Stimulated activated CD8-positive, alpha-beta memory T cell treated with anti-CD3 and anti-CD28 coated beads, Interleukin-7, amount 100 ng/mL, for 1 hour (primary cell): Measurements from ENCODE around the gene RAVER1.
A peak's percentile ranks its signal among the peaks of the same experiment; 100 is the strongest.
"Not testable (repeated sequence)": the region's sequence is repeated elsewhere in the genome, so short reads cannot be mapped to it uniquely, and the experiment has no call there.

ENCODE experiments used
- DNase-seq, 2 donors: peaks; one replicate each; pipeline ENCODE4 v3.0.0-alpha.2; 2020; ENCODE audit warnings: low read depth in 2 of 2

The RAVER1 gene

DNA sequence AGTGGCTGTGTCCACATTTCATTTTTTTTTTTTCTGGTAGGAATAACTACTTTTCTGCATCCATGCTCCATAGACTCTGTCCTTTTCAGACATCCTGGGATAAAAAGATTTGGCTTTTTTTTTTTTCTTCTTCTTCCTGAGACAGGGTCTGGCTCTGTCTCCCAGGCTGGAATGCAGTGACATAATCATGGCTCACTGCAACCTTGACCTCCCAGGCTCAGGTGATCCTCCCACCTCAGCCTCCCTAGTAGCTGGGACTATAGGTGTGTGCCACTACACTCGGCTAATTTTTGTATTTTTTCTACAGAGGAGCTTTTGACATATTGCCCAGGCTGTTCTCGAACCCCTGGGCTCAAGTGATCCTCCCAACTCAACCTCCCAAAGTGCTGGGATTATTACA lies 10.2 kb upstream of the RAVER1 start:
- no peak for DNase-seq

DNA sequence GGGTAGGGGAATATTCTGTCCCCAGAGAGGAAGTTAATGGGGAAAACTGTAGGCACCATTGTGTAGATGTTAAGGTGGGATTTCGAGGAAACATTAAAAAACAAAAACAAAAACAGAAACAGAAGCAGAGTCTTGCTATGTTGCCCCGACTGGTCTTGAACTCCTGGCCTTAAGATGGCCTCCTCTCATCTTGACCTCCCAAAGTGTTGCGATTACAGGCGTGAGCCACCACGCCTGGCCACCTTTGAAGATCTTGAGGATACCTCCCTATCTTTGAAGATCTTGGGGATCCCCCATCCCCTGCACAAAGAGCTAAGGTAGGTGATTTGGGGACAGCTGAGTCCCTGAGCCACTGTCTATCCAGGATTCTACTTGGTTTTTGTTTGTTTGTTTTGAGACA lies 6.6 kb upstream of the RAVER1 start:
- no peak for DNase-seq

DNA sequence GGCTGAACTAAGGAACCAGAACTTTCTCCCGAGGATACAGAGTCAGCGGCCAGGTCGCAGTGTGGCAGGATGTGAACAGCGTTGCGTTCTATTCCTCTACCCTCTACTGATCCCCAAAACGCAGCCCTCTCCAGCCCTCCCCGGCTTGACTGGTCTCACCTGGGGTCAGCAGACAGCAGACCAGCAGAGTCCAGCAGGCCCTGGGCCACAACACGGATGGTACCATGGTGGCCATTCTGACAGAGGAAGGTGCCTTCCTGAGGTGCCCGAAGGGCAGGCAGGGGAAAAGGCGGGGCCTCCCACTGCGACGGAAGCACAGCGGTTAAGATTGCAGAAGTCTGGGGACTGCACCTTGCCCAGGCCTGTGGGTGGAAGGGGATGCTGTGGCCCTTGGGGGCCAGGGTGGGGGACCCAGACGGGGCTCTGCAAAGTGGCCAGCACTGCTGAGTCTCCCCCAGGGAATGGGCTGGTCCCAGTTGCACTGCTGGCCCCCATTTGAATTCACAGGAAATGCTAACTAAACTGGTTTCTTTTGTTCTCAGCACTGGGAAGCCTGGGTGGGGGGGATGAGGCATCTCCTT lies 6.1 kb upstream of the RAVER1 start, which contains the start of gene ICAM3:
TSS of gene ICAM3 (minus strand) at position 245 of the 581 bp plus-strand sequence. CDS start at position 235, 10 bp downstream.
- peak; percentile 22 to 36 for DNase-seq

DNA sequence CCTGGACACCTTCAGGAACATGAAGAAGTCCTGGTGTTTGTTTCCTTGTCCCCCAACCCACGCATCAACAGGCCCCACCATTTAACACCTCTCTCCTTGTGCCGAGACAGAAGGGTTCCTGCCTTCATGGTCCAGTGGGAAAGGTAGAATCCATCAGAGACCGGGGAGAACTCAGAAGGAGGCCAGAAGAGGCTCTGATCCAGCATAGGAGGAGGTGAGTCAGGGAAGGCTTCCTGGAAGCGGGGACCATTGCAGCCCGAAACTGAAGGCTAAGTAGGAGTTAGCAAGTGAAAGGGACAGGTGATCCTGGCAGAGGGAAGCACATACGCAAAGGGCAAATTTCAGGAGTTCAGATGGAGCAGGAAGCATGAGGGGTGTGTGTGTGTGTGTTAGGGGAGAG lies 5.6 kb upstream of the RAVER1 start:
- no peak for DNase-seq

DNA sequence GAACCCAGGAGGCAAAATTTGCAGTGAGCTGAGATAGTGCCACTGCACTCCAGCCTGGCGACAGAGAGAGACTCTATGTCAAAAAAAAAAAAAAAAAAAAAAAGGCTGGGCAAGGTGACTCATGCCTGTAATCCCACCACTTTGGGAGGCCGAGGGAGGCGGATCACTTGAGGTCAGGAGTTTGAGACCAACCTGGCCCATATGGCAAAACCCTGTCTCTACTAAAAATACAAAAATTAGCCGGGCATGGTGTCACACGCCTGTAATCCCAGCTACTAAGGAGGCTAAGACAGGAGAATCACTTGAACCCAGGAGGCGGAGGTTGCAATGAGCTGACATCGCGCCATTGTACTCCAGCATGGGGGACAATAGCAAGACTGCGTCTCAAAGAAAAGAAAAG lies 3.4 kb upstream of the RAVER1 start:
- DNase-seq: not testable (repeated sequence)

DNA sequence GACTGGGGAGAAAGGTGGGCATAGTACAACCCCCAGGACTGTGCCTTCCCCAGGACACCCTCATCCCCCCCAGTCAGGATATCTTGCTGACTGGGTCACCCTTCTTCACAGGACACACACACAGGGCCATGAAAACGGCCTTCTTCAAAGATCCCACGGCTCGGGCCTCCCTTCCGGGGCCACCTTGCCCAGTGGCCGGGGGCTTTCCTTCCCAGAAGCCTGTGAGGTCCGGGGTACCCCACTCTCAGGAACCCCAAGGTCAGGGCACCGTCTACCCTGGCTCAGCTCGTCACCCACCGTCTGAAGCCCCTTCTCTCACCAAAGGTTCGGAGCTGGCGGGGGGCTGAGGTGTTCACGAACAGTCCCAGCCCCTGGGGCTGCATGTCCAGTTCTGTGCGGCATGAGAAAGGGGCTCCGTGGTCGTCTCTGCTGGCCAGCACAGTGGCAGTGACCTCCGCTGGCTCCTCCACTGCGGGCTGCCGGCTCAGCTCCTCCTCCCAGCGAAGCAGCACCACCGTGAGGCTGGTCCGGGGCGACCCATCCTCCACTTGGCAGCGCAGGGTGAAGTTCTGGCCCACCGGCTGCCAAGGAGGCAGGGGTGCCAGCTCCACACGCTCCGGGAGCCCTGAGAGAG lies 2.1 kb upstream of the RAVER1 start:
- no peak for DNase-seq

DNA sequence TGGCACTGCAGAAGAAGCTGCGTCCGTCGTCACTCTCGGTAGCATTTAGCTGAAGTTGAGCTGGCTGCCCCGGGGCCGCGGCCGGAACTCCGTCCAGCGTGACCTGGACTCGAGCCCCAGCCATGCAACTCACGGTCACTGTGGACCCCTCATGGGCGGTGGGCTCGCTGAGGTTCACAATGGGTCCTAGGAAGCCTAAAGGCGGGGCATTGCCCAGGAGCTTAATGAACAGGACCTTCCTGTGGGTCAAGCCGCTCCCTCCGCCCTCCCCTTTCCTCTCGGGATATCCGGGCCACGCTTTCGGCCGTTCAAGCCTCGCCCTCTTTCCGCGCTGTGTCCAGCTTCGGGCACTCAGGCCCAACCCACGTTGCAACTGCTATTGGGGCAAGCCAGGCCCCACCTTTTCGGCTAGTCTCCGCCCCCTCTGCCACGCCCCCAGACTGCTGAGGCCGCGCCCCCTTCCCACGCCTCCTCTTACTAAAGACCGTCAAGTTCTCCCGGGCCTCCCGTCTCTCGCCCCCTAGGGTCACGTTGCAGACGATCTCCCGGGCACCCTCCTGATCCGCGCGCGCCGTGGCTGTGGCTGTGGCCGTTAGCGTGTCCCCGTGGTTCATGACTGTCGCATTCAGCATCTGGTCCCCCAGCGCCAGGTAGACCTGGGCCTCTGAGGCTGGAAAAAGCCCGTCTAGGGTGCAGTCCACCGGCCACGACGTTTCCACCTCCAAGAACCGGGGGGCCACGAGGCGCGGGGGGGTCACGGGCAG lies 1.4 kb upstream of the RAVER1 start:
- no peak for DNase-seq

DNA sequence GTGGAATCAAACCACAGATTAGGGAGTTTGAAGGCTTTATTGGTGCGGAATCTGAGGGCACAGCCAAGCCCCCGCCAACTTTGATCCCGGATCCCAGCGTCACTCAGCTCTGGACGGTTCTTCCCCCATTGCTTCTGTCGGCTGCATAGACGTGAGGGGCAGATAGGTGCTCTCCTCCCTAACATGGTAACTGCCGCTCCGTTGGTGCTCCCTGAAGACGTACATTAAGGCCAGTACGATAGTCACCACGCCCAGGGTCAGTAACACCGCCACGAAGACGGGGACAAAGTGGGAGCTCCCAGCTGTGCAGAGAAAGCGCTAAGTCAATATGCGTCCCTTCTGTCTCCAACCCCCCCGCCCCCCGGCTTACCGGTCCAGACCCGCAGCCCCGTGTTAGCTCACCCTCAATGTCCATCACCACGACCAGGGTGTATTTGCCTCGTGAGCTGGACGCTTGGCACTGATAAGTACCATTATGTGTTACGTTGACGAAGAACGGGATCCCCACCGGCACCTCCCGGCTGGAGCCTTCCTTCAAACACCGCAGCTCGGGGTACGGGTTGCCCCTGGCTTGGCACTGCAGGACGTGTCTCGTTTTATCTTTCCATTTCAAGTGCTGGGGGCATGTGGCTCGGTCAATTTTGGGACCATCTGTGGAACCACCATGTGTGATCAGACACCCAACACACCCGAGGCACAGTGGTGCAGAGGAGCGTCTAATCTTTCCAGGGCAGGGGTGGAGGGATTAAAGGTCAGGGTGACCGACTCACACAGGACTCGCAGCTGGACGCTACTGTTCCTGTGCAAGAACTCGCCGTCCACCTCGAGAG lies 644 bp upstream of the RAVER1 start:
- DNase-seq: no peak

DNA sequence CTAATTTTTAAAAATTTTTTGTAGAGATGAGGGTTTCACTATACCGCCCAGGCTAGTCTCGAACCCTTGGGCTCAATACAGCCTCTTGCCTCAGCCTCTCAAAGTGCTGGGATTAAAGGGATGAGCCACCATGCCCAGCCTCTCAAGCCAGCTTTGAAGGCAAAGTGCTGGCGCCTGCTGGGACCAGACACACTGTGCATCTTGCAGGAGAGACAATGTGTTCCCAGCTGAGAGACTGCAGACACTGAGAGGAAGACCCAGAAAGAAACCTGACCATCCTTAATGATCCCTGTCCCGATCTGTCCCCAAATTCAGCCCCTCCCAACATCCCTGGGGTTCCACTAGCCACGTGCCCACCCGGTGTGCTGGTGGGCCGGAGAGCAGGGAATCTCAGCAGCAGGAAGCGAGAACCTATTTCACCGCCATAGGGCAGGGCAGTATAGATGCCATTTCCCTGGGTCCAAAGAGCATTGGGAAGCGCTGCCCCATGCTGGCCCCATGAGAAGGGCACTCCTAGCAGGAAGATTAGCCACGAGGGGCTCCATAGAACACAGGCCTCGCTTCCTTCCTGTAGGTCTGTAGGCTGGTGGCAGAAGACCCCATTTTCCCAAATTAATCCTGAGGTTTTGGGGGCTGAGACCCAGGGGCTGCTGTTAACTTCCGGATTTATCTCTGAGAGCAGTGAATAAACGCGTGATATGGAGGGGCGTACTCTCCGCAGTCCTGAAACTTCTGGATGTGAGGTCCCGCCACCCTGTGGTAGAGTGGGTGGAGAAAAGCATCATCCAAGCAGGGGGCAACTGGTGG lies 968 bp downstream of the RAVER1 start:
- DNase-seq: no peak

DNA sequence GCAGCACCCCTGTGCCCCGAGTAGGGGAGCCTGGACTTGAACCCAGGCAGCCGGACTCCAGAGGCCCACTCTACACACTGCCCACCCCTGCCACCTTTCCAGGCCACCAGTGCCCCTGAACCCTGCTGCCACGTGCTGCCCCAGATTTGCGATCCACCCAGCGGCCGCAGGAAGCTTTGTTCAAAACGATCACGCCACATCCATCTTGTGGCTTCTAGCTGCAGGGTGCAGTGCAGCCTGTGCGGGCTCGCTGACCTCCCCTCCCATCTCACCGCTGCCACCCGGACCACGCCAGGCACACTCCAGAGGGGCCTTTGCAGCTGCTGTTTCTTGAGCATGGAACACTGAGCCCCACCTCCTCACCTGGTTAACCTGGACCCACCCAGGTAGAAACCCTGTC lies 3.8 kb downstream of the RAVER1 start:
- DNase-seq: no peak

DNA sequence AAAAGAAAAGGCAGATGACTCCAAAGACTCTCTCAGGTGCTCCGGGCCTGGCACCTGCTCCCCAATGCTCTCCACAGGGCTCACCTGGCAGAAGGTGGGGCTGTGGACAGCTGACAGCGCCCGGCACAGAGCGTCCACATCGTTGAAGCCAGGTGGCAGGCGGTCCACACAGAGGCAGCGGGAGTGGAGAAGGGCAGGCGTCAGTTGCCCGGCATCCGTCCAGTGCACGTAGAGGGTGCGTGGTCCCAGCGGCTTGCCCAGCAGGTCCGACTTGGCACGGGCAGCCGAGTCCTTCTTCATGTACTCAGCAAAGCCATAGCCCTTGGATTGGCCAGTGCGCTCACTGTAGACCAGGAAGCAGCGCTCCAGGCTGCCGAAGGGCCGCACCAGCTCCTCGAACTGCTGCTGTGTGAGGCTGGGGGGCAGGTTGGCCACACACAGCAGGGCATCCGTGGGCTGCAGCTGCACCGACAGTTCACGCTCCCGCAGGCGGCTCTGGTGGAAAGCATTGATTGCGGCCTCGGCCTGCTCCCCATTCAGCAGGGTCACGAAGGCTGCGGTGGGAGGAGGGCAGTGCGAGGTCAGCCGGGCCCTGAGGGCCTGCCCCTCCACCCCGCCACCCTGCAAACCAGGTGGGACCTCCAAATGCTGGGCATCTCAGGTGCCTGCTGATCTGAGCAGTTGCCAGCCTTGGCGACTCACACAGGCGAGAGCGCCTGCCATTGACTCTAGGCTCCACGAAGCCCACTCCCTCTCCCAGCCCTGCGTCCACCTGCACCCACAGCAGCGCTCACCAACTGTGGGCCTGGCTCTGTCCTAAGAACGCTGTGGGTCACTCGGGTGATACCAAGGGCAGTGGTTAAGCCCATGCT lies 4.5 kb downstream of the RAVER1 start:
- DNase-seq: no peak

DNA sequence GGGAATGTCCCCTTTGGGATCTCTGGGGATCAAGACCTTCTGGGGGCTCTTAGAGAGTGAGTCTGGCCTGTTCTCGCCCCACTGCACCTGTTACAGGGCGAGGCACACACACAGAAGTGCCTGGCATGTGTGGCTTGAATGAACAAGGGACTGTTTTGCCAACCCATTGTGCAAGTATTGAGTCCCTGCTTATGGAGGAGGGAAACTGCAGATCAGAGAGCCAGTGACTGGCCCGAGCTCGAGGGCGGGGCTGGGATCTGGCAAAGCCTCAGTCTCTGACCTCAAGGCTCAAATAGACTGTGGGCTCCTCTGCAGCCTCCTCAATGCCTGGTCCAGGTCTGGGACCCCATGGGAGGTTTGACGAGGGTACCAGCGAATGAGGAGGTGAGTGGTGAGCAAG lies 5.5 kb downstream of the RAVER1 start:
- no peak for DNase-seq

DNA sequence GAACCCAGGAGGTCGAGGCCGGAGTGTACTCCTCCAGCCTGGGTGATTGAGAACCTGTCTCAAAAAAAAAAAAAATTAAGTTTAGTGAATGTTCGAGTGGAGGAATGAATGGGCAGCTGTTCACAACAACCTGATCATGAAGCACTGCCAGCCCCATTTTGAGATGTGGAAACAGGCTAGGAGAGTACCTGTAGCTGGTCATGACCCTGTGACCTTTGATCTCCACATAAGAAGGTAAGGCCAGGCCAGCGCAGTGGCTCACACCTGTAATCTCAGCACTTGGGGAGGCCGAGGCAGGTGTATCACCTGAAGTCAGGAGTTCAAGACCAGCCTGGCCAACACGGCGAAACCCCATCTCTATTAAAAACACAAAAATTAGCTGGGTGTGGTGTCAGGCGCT lies 7.6 kb downstream of the RAVER1 start:
- no peak for DNase-seq

DNA sequence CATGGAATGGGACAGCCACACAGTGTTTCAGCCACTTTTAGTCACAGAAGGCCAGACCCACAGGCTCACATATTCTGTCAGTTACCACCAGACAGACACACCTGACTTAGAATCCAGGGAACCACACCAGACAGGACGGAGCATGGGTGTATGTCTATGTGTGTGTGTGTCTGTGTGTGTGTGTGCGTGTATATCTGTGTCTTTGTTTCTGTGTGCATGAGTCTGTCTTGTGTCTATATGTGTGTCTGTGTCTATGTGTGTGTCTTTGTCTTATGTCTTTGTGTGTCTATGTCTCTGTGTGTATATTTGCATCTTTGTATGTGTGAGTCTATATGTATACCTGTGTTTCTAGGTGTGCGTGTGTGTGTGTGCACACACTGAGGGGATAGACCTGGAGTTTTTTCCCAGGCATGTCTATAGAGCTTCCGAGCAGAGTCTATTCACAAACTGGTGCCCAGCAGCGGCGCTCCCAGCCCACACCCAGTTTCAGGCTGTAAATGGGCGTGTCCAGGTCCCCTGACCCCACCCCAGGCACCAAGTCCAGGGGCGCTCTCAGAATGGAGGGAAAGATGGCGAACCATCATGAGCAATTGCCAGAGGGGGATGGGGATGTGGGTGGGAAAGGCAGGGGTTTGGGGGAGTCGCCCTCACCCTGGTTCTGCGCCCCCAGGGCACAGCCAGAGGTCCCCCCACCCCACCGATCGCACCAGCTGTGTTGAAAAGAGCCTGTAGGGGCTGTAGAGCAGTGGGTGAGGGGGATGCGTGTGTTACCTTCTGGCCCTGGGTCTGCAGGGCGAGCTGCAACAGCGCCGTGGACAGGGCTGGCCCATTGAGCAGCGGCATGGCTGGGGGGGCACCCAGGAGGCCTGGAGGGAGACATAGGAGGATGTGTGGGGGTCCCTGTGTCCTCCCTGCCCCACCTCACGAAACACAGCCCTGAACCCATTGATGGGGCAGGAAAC lies 11.2 kb downstream of the RAVER1 start:
- DNase-seq: no peak

DNA sequence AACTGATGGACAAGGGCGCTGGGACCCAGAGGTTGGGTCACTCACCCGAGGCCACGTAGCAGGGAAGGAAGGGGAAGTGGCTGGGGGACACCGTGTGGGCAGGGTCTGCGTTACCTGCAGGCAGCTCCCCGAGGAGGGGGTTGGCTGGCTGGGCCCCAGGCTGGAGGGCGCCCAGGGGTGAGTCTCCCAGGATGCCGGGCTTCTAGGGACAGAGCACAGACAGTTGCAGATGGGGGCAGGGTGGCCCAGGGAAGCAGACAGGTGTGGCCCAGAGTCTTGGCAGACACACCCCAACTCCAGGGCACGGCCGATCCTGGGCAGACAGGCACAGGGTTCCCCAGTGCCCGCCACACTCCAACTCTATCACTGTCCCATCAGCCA lies 11.9 kb downstream of the RAVER1 start:
- DNase-seq: no peak

DNA sequence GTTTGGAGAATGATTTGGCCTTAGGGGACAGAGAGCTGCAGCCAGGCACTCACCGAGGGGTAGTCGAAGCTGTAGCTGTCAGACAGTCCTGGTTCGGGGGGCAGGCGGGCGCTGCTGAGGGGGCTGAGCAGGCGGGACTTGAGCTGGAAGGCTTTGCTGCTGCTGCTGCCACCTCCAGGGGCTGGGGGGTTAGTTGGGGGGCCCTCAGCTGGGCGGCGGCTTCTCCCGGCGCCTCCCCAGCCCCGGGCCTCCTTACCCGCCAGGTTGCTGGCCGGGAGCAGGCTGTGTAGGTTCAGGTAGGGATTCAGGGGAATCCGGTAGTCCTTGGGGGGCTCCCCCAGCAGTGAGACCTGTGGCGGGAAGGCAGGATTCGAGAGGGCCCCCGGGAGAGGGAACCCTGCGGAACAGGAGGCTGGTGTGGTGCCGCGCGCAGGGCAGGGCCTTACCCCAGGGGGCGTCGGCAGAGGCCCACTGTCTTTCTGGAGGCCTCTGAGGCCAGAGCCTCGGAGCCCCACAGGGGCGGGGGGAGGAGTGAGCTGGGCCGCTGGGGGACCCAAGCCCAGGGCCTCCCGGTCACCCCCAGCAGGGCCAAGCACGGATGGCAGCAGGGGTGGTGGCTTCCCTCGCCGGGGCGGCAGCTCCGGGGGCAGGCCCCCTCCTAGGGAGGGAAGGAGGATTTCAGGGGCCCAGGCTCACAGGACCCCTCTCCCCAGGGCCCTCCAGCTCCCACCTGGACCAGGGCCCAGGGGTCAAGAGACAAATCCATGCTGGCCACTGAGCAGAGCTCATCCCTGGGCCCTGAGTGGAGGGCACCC lies 12.5 kb downstream of the RAVER1 start:
- DNase-seq: no peak

DNA sequence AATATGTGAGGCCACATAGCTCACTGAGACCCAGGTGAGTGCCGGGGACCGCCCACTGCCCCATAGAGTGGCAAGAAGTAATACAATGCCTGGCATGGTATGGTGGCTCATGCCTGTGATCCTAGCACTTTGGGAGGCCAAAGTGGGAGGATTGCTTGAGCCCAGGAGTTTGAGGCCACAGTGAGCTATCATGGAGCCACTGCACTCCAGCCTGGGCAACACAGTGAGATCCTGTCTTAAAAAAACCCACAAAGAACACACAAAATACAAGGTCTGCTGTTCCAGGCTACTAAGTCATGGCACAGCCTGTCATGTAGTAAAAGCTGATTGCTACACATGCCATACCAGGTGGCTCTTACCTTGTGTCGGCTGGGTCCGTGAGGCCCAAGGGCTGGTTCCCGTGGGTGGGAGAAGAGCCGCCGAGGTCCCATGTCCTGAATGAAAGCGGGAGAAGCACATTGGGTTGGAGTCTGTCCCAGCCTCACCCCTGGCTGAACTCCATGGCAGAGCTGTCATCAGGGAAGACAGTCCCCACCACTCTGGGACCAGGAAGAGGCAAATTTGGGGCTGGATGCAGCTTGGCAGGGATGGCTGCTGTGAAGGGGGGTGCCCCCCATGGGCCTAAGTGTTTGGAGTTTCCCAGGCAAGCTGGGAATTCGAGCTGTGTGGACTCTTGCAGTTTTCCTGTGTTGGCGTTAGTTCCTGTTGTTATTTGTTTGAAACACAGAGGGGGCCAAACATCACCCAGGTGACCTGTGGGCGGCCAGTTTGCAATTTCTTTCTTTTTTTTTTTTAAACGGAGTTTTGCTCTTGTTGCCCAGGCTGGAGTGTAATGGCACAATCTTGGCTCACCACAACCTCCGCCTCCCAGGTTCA lies 14.3 kb downstream of the RAVER1 start:
- DNase-seq: no peak
